Ascending aorta (tissue), 2 donors: ENCODE data around the gene RAB23. TPM values are rescaled to one million over a fixed set of nuclear protein-coding genes. Genes with fewer than 3 reads are reported as not detected.

Source experiments
- DNase-seq, 2 donors: peaks; one replicate each; pipeline ENCODE4 v3.0.0-alpha.2; 2019; ENCODE audit warnings: low spot score in 2 of 2
- H3K27ac ChIP-seq, 2 donors: fragments of 200-600 bp; sonication (generic); one replicate each; pipeline ENCODE4 v1.5.1; 2016 to 2017; ENCODE audit warnings: mild to moderate bottlenecking in 1 of 2
- H3K27me3 ChIP-seq: fragments of 200-600 bp; sonication (generic); one replicate; pipeline ENCODE4 v1.5.1; 2017
- H3K36me3 ChIP-seq, 2 donors: fragments of 200-600 bp; sonication (generic); one replicate each; pipeline ENCODE4 v1.5.1; 2016
- H3K4me1 ChIP-seq, 2 donors: fragments of 200-600 bp; sonication (generic); one replicate each; pipeline ENCODE4 v1.5.1; 2016 to 2017; ENCODE audit warnings: mild to moderate bottlenecking in 1 of 2
- H3K4me3 ChIP-seq, 2 donors: fragments of 200-600 bp; sonication (generic); one replicate each; pipeline ENCODE4 v1.5.1; 2016 to 2017; ENCODE audit warnings: mild to moderate bottlenecking in 1 of 2
- H3K9me3 ChIP-seq, 2 donors: fragments of 200-600 bp; sonication (generic); one replicate each; pipeline ENCODE4 v1.5.1; 2016
- CTCF ChIP-seq, 3 experiments: fragments of 200-600 bp in 2 of 3; fragments of 450-650 bp in 1 of 3; sonication (generic) in 2 of 3; IDR thresholded peaks; one replicate each; pipeline ENCODE4 v1.5.1; 2016 to 2019; ENCODE audit warnings: antibody characterized with exemption in 3 of 3, mild to moderate bottlenecking in 1 of 3, moderate library complexity in 1 of 3
- intact Hi-C: fragments of 100-400 bp; cut with DNase I; formaldehyde crosslinking; loops from one replicate; pipeline ENCODE4 v1.15.1; 2023
- total RNA-seq: library from RNA; depleted of rRNA; stranded (reverse); fragments of >200 nt; gene quantifications from one replicate; pipeline ENCODE4 v1.1.0, GENCODE V29; 2016

RAB23 gene
- total RNA-seq, 1 donor from 2014 or later: 19.9 TPM

GRCh38 chr6:57162028-57162427 is 60.1 kb downstream of the RAB23 start:
- Histone ChIP-seq H3K27me3 (no peaks in the 10 kb centered on the region), H3K36me3 (peaks cover 12 to 59% of the 10 kb centered on the region in 2 donors), H3K27ac (no peak overlapping the region), H3K4me1 (no peaks in the 10 kb centered on the region), H3K9me3 (peaks cover 0 to 18% of the 10 kb centered on the region in 2 donors), H3K4me3 (no peak overlapping the region)
- no peak for DNase-seq
- intact Hi-C loops: no loop called here
- TF ChIP-seq CTCF (IDR thresholded peaks at IDR 0.05): no peak

GRCh38 chr6:57159127-57159526 is 63.0 kb downstream of the RAB23 start:
- H3K27me3 ChIP-seq: no peaks in the 10 kb centered on the region
- intact Hi-C loops: no loop called here
- peaks cover 17 to 63% of the 10 kb centered on the region in 2 donors for H3K36me3 ChIP-seq

GRCh38 chr6:57158658-57159057 is 63.4 kb downstream of the RAB23 start:
- Histone ChIP-seq H3K36me3 (peaks cover 21 to 63% of the 10 kb centered on the region in 2 donors), H3K4me3 (no peak overlapping the region), H3K27me3 (no peaks in the 10 kb centered on the region), H3K4me1 (no peaks in the 10 kb centered on the region), H3K9me3 (no peaks in the 10 kb centered on the region), H3K27ac (no peak overlapping the region)
- intact Hi-C loops: no loop called here
- no peak for TF ChIP-seq CTCF (IDR thresholded peaks at IDR 0.05)
- no peak for DNase-seq

More at GRCh38 chr6:57159127-57159526, 63.0 kb downstream of the RAB23 start:
- Histone ChIP-seq H3K4me1 (no peaks in the 10 kb centered on the region), H3K9me3 (no peaks in the 10 kb centered on the region), H3K4me3 (no peak overlapping the region), H3K27ac (no peak overlapping the region)
- no peak for DNase-seq
- no peak for TF ChIP-seq CTCF (IDR thresholded peaks at IDR 0.05)

- Histone ChIP-seq H3K9me3 (no peaks in the 10 kb centered on the region), H3K4me3 (no peak overlapping the region), H3K4me1 (no peaks in the 10 kb centered on the region), H3K36me3 (peaks cover 30 to 48% of the 10 kb centered on the region in 2 donors), H3K27me3 (no peaks in the 10 kb centered on the region), H3K27ac (no peak overlapping the region)
- intact Hi-C loops: no loop called here
- no peak for DNase-seq
- TF ChIP-seq CTCF (IDR thresholded peaks at IDR 0.05): no peak
Observed at GRCh38 chr6:57147955-57148858, 73.9 kb downstream of the RAB23 start.

GRCh38 chr6:57147401-57147800 is 74.7 kb downstream of the RAB23 start:
- no peak for DNase-seq
- H3K36me3 ChIP-seq: peaks cover 31 to 42% of the 10 kb centered on the region in 2 donors
- no peaks in the 10 kb centered on the region for H3K9me3 ChIP-seq
- H3K4me3 ChIP-seq: no peak overlapping the region
- H3K27ac ChIP-seq: no peak overlapping the region
- H3K27me3 ChIP-seq: no peaks in the 10 kb centered on the region
- no peak for TF ChIP-seq CTCF (IDR thresholded peaks at IDR 0.05)
- no peaks in the 10 kb centered on the region for H3K4me1 ChIP-seq
- intact Hi-C loops: no loop called here
